Measurements from ENCODE around the gene SLC18A3. TPM values are rescaled to one million over a fixed set of nuclear protein-coding genes. Genes with fewer than 3 reads are reported as not detected.

The SLC18A3 gene
- polyA plus RNA-seq, 1 of the 3 experiments (the other 2 are of a cell fraction): 1.7 TPM

DNA sequence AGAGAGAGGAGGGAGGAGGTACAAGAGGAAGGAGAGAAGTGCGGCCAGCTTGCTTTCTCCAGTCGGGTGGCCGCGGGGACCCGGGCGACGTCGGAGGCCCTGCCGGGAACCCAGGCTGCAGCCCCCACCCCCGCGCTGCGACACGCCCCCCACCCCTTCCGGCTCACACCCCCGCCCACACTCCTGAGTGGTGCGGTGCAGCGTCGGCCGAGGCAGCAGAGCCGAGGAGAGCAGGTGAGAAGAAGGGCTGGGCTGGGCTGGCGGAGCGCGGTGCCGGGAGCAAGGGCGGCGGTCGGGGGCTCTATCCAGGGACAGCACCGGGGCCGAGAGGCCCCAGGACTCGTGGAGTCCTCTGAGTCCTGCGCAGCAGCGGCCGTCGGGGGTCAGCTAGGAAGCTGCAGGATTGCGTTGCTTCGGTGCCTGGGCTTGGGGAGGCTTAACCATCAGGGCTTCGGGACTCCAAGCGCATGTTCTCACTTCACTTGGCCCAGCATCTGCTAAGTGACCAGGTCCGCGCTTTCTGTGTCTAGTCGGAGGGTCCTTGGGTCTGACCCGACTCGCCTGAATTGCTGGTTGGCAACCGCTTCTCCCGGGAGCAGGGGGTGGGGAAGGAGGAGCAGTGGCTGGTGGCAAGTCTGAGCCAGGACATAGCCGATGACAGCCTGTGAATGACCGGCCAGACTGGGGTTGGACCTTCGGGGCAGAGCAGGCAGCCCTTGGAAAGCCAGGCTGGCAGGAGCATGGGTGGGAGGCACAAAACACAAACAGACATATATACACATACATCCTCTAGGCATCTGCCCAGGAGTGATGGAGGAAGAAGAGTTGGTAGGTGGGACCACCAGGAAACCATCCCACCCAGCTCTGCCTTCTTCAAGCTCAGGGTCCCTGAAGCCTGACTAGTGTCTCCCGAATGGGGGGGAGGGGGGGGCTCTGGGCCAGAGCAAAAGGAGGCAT, 4.4 kb downstream of the SLC18A3 start:
- H3K4me3 ChIP-seq (ENCODE audit: low read depth in 2 of 2, low read length in 1 of 2): no peak overlapping the region
- TF ChIP-seq ELF1 (IDR thresholded peaks at IDR 0.05): no peak
- TF ChIP-seq RFX5 (IDR thresholded peaks at IDR 0.05; ENCODE audit: low read length): no peak
- no peak for TF ChIP-seq NFIC (IDR thresholded peaks at IDR 0.05; ENCODE audit: borderline replicate concordance)
- TF ChIP-seq CTCF (IDR thresholded peaks at IDR 0.05): no peak
- TF ChIP-seq TAF1 (IDR thresholded peaks at IDR 0.05; ENCODE audit: borderline replicate concordance, low read depth, low read length): no peak
- TF ChIP-seq, protein P1, sequence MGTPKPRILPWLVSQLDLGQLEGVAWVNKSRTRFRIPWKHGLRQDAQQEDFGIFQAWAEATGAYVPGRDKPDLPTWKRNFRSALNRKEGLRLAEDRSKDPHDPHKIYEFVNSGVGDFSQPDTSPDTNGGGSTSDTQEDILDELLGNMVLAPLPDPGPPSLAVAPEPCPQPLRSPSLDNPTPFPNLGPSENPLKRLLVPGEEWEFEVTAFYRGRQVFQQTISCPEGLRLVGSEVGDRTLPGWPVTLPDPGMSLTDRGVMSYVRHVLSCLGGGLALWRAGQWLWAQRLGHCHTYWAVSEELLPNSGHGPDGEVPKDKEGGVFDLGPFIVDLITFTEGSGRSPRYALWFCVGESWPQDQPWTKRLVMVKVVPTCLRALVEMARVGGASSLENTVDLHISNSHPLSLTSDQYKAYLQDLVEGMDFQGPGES (IDR thresholded peaks at IDR 0.05; ENCODE audit: low read depth, low read length): no peak
- TF ChIP-seq FOXJ3 (CRISPR knock-in tag; IDR thresholded peaks at IDR 0.05): no peak
- TF ChIP-seq SMC3 (IDR thresholded peaks at IDR 0.05; ENCODE audit: low read depth, low read length): no peak
- TF ChIP-seq EZH2phosphoT487 (IDR thresholded peaks at IDR 0.05; ENCODE audit: borderline replicate concordance, low read depth): no peak
- TF ChIP-seq POLR2AphosphoS5 (IDR thresholded peaks at IDR 0.05; ENCODE audit: low read depth, low read length): no peak
- no peak overlapping the region for H3K9ac ChIP-seq
- H3K27ac ChIP-seq (ENCODE audit: low read depth in 2 of 2, low read length in 1 of 2): no peak overlapping the region
- H3K79me2 ChIP-seq (ENCODE audit: insufficient read depth): no peaks in the 10 kb centered on the region
- no peaks in the 10 kb centered on the region for H3F3A ChIP-seq (replicated peaks; ENCODE audit: insufficient read depth)
- H4K20me1 ChIP-seq (ENCODE audit: insufficient read depth): no peaks in the 10 kb centered on the region
- H3K4me2 ChIP-seq: no peak overlapping the region
- H2AFZ ChIP-seq (ENCODE audit: low read depth): no peak overlapping the region
- H3K9me2 ChIP-seq: no peaks in the 10 kb centered on the region
- no peaks in the 10 kb centered on the region for H3K36me3 ChIP-seq (replicated peaks in 1 of 2; ENCODE audit: control insufficient read depth in 1 of 2, insufficient read depth in 2 of 2, low read length in 1 of 2)
- DNase-seq: no peak
- H3K27me3 ChIP-seq (ENCODE audit: insufficient read depth): no peaks in the 10 kb centered on the region; the same call in 1 of the 2 replicates
- ChIA-PET POLR2A (no interaction called here), CTCF (no interaction called here)
- 76% methylated on average over 34 of the region's 49 CpGs for WGBS (ENCODE audit: low lambda C conversion rate)
- no peaks in the 10 kb centered on the region for H3K9me3 ChIP-seq
- H3K4me1 ChIP-seq (ENCODE audit: control insufficient read depth in 1 of 2, insufficient read depth in 2 of 2, low read depth in 1 of 2, low read length in 1 of 2): peaks cover 0 to 48% of the 10 kb centered on the region in 2 experiments; a peak in 1 of 4 replicates

DNA sequence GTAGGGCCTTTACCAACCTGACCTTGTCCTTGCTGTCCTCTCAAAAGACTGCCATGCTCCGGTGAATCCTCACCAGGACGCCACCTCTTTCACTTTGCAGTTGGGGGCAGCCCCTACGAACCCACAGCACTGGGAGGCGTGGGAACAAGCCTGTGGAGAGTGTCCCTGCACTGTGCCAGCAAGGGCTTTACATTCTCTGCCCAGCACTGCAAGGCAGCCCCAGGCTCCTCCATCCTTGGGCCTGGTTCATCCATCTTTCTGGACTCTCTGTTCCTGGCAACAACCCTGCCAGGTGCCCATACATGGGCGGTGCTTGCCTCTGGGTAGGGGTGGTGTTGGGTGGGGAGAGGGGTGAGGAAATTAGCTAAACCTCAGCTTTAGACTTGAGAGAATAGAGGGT, 5.1 kb downstream of the SLC18A3 start:
- H3K27me3 ChIP-seq (ENCODE audit: insufficient read depth): no peaks in the 10 kb centered on the region; the same call in 1 of the 2 replicates
- CTCF ChIA-PET: no interaction called here
- no peak for TF ChIP-seq MEF2A (IDR thresholded peaks at IDR 0.05; ENCODE audit: borderline replicate concordance, low read depth)
- no peak for TF ChIP-seq NRF1 (IDR thresholded peaks at IDR 0.05; ENCODE audit: low read depth, low read length)
- no peak for TF ChIP-seq GATA2 (CRISPR knock-in tag; IDR thresholded peaks at IDR 0.05)
- no peak for TF ChIP-seq CTCF (IDR thresholded peaks at IDR 0.05)
- TF ChIP-seq FOXJ3 (CRISPR knock-in tag; IDR thresholded peaks at IDR 0.05): no peak
- no peak for TF ChIP-seq GABPA (IDR thresholded peaks at IDR 0.05; ENCODE audit: low read depth)
- no peak for TF ChIP-seq SMC3 (IDR thresholded peaks at IDR 0.05; ENCODE audit: low read depth, low read length)
- no peak for TF ChIP-seq RFX5 (IDR thresholded peaks at IDR 0.05; ENCODE audit: low read length)
- no peak for TF ChIP-seq MXI1 (IDR thresholded peaks at IDR 0.05; ENCODE audit: low read depth, low read length)
- no peak for TF ChIP-seq POLR2AphosphoS5 (IDR thresholded peaks at IDR 0.05; ENCODE audit: low read depth, low read length)
- no peak for TF ChIP-seq PBX3 (IDR thresholded peaks at IDR 0.05)
- TF ChIP-seq, protein P1 (IDR thresholded peaks at IDR 0.05; ENCODE audit: low read depth, low read length): no peak

More for the DNA sequence above, 5.1 kb downstream of the SLC18A3 start:
- H3K9me3 ChIP-seq: no peaks in the 10 kb centered on the region
- H2AFZ ChIP-seq (ENCODE audit: low read depth): no peak overlapping the region
- POLR2A ChIA-PET: no interaction called here
- H3K4me1 ChIP-seq (ENCODE audit: control insufficient read depth in 1 of 2, insufficient read depth in 2 of 2, low read depth in 1 of 2, low read length in 1 of 2): peaks cover 0 to 48% of the 10 kb centered on the region in 2 experiments; a peak in 1 of 4 replicates
- no peaks in the 10 kb centered on the region for H3K36me3 ChIP-seq (replicated peaks in 1 of 2; ENCODE audit: control insufficient read depth in 1 of 2, insufficient read depth in 2 of 2, low read length in 1 of 2)
- H4K20me1 ChIP-seq (ENCODE audit: insufficient read depth): no peaks in the 10 kb centered on the region
- H3K27ac ChIP-seq (ENCODE audit: low read depth in 2 of 2, low read length in 1 of 2): no peak overlapping the region
- 74% methylated on average over 5 of the region's 5 CpGs for WGBS (ENCODE audit: low lambda C conversion rate)
- H3K4me2 ChIP-seq: no peak overlapping the region
- no peaks in the 10 kb centered on the region for H3K9me2 ChIP-seq
- no peak overlapping the region for H3K9ac ChIP-seq
- no peak overlapping the region for H3K4me3 ChIP-seq (ENCODE audit: low read depth in 2 of 2, low read length in 1 of 2)
- no peaks in the 10 kb centered on the region for H3K79me2 ChIP-seq (ENCODE audit: insufficient read depth)
- DNase-seq: no peak
- no peaks in the 10 kb centered on the region for H3F3A ChIP-seq (replicated peaks; ENCODE audit: insufficient read depth)
